RWPE1 (cell line): Measurements from ENCODE around the gene KASH5.

Experiments
- CTCF ChIA-PET: fragments of 350-600 bp; sonication (Branson Sonifier 250); formaldehyde crosslinking; extraction: SDS; loops from one replicate; lab custom pipeline; 2021; lab: Yijun Ruan, JAX
- POLR2A ChIA-PET: fragments of 400-600 bp; formaldehyde crosslinking; extraction: SDS; loops from one replicate; lab custom pipeline; 2020; ENCODE audit warnings: antibody characterized with exemption; ENCODE audit not compliant: low non-redundant PET; lab: Yijun Ruan, JAX
- DNase-seq: peaks from one replicate; pipeline ENCODE4 v3.0.0; 2012; ENCODE audit warnings: low spot score
- H3K27ac ChIP-seq: fragments of 450-650 bp; 2 replicates; pipeline ENCODE4 v1.5.1; 2017
- CTCF ChIP-seq: fragments of 450-650 bp; conservative IDR thresholded peaks from 2 replicates; pipeline ENCODE4 v1.5.1; 2017; ENCODE audit warnings: low read depth, mild to moderate bottlenecking

Gene KASH5

GRCh38 chr19:49418511-49418910 lies 30.5 kb downstream of the KASH5 start:
- H3K27ac ChIP-seq: no peak overlapping the region
- TF ChIP-seq CTCF: no peak
- DNase-seq: no peak
- POLR2A ChIA-PET: no interaction called here
- CTCF ChIA-PET: interaction anchor here (0.5 to 0.7 kb wide), 2 partner anchors 182 to 1042 kb away, joined by 3 to 4 read pairs; no protein-coding TSS in a partner anchor

- no peak for DNase-seq
- CTCF ChIA-PET: interaction anchor here (0.7 kb wide), 1 partner anchor 183 kb away, joined by 4 read pairs; no protein-coding TSS in a partner anchor
- H3K27ac ChIP-seq: no peak overlapping the region
- POLR2A ChIA-PET: no interaction called here
- TF ChIP-seq CTCF: no peak
These were observed 31.1 kb downstream of the KASH5 start for GRCh38 chr19:49419173-49419572.

GRCh38 chr19:49420227-49420626 lies 32.2 kb downstream of the KASH5 start:
- CTCF ChIA-PET: interaction anchor here (1.0 to 1.2 kb wide), 2 partner anchors 9 to 28 kb away, joined by 3 to 4 read pairs; no protein-coding TSS in a partner anchor
- H3K27ac ChIP-seq: no peak overlapping the region
- POLR2A ChIA-PET: no interaction called here
- DNase-seq: no peak
- no peak for TF ChIP-seq CTCF

- peak; percentile 86 for DNase-seq
- TF ChIP-seq CTCF: no peak
- ChIA-PET POLR2A (no interaction called here), CTCF (interaction anchor here (1.1 kb wide), 1 partner anchor 22 kb away, joined by 3 read pairs; no protein-coding TSS in a partner anchor)
- H3K27ac ChIP-seq: no peak overlapping the region
These were observed 33.2 kb downstream of the KASH5 start for GRCh38 chr19:49421039-49421877.

GRCh38 chr19:49421878-49422202 lies 33.8 kb downstream of the KASH5 start:
- no peak for DNase-seq
- H3K27ac ChIP-seq: no peak overlapping the region
- ChIA-PET CTCF (no interaction called here), POLR2A (no interaction called here)
- no peak for TF ChIP-seq CTCF

GRCh38 chr19:49422407-49423070 lies 34.5 kb downstream of the KASH5 start:
- ChIA-PET CTCF (no interaction called here), POLR2A (no interaction called here)
- no peak for DNase-seq
- no peak overlapping the region for H3K27ac ChIP-seq
- TF ChIP-seq CTCF: peak; percentile 25
